Measurements from ENCODE around the gene PIEZO1.
A peak's percentile ranks its signal among the peaks of the same experiment; 100 is the strongest.

DNA sequence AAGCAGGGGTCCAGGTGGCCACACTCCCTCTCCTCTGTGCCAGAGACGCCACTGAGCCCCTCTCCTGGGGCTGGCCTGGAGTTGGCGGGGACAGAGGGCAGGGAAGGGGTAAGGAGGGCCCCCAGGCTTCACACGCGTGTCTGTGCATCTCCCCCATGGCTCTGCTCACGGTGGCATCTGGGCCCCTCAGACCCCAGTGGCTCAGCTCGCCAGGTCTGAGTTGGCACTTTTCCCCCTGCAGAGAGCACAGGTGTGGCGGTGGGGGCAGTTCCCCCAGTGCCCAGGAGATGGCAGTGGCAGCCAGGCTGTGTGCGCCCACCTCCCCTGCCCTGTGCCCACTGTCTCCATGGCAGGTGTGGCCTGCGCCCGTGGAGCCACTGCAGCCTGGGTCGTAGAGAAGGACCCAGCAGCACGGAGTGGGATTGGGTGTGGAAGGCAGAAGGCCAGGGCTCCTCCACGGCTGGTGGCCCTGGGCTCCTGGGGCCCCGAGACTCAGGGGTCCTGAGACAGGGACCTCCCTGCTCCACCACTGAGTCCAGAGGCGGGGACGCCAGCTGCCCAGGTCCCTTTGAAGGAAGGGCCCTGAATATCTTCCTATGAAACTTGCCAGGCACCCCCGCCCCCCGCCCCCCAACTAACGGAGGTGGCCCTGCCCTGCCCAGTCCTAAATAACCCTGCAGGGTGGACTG is 31.0 kb upstream of the PIEZO1 start:
- TF ChIP-seq, protein P1, sequence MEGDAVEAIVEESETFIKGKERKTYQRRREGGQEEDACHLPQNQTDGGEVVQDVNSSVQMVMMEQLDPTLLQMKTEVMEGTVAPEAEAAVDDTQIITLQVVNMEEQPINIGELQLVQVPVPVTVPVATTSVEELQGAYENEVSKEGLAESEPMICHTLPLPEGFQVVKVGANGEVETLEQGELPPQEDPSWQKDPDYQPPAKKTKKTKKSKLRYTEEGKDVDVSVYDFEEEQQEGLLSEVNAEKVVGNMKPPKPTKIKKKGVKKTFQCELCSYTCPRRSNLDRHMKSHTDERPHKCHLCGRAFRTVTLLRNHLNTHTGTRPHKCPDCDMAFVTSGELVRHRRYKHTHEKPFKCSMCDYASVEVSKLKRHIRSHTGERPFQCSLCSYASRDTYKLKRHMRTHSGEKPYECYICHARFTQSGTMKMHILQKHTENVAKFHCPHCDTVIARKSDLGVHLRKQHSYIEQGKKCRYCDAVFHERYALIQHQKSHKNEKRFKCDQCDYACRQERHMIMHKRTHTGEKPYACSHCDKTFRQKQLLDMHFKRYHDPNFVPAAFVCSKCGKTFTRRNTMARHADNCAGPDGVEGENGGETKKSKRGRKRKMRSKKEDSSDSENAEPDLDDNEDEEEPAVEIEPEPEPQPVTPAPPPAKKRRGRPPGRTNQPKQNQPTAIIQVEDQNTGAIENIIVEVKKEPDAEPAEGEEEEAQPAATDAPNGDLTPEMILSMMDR (conservative IDR thresholded peaks at IDR 0.05), result peak; percentile 85
- no peak for TF ChIP-seq EZH2 (IDR thresholded peaks at IDR 0.05; ENCODE audit: low read depth)

Data from PC-9 (cell line).